AML-193 (cell line): Measurements from ENCODE around the gene DEFB118.
"Not testable (repeated sequence)": the region's sequence is repeated elsewhere in the genome, so short reads cannot be mapped to it uniquely, and the experiment has no call there.

Source experiments
- DNase-seq, 2 experiments: peaks; one replicate each; lab custom pipeline; 2025; lab: John Stamatoyannopoulos, UW

DEFB118 gene, protein sequence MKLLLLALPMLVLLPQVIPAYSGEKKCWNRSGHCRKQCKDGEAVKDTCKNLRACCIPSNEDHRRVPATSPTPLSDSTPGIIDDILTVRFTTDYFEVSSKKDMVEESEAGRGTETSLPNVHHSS

GRCh38 chr20:31368301-31368700 lies at the start of gene DEFB118:
DEFB118 (plus strand) TSS chr20:31368601; CDS start chr20:31368651, 50 bp downstream.
- DNase-seq: no peak

DNA sequence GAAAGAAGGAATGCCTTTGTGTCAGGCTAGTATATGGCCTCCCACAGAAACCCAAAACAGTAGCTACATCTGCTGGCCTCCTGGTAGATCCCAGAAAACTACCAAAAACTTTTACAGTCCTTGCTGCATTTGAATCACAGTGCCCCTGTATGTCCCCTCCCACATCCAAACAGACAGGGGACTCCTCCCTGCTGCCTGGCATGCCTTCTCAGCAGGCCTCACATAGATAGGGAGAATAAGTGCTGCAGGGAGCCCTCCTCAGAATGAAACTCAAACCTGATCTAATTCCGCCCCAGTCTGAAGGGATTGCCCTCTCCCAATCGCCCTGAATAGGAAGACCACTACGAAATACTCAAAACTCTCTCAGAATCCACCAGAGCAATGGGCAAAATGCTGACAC lies 45.9 kb upstream of the DEFB118 start:
- no peak for DNase-seq

- DNase-seq: no peak
Measured at GRCh38 chr20:31330893-31331292, 37.5 kb upstream of the DEFB118 start.

DNA sequence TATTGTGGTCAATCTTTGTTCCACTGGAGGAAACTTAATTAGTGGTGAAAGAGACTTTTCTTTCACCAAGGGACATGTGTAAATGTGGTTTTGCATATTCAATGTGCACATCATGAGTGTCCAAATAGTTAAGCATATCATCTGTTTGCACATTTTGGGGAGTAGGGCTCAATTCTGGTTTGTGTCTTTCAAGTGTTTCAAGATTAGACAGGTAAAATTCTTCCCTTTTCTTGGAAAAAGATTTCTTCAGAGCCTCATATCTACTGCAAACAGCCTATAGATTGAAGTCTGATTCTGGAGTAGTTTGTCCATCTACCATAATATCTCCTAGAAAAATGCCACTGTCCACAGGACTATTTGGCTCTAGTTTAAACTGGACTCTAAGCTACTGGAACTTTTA lies 26.9 kb upstream of the DEFB118 start:
- no peak for DNase-seq

DNA sequence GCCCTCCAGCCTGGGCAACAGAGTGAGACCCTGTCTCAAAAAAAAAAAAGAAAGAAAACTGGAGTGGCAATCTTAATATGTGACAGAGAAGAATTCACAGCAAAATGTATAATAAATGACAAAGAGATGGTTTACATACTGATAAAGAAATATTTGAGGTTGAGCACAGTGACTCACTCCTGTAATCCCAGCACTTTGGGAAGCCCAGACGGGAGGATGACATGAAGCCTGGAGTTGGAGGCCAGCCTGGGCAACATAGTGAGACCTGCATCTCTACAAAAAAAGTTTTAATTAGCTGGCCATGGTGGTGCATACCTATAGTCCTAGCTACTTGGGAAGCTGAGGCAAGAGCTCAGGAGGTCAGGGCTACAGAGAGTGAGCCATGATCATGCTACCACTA lies 12.4 kb upstream of the DEFB118 start:
- DNase-seq: no peak

GRCh38 chr20:31363295-31363694 lies 5.1 kb upstream of the DEFB118 start:
- DNase-seq: no peak

DNA sequence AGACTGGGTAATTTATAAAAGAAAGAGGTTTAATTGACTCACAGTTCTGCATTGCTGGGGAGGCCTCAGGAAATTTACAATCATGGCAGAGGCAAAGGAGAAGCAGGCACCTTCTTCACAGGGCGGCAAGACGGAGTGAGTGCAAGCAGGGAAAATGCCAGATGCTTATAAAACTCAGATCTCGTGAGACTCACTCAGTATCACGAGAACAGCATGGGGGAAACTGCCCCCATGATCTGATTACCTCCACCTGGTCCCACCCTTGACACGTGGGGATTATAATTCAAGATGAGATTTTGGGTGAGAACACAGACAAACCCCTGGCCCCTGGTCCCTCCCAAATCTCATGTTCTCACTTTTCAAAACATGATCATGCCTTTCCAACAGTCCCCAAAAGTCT lies 4.1 kb upstream of the DEFB118 start:
- not testable (repeated sequence) for DNase-seq

- DNase-seq: no peak
Measured at GRCh38 chr20:31374346-31374745, 5.9 kb downstream of the DEFB118 start.

DNA sequence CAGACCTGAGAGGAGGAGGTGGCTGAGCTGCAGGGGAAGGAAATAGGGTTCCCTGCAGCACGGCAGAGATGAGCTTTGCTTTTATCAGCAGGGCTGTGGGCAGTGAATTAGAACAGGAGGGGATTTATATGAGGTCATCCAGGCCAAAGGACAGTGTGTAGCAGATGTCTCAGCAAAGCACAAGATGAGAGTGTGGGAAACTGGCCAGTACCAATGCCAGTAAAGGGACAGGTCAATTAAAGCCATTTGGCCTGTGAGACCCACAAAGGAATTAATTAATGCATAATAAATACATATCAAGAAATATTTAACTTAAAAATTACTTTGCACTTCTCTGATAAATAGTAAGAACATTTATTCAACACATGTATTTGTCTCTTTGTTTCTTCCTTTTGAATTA lies 22.1 kb downstream of the DEFB118 start, which contains the start of gene DEFB119:
DEFB119 (minus strand) TSS at position 101 of the 400 bp plus-strand sequence. CDS start 107 bp downstream, outside the sequence.
- no peak for DNase-seq

DNA sequence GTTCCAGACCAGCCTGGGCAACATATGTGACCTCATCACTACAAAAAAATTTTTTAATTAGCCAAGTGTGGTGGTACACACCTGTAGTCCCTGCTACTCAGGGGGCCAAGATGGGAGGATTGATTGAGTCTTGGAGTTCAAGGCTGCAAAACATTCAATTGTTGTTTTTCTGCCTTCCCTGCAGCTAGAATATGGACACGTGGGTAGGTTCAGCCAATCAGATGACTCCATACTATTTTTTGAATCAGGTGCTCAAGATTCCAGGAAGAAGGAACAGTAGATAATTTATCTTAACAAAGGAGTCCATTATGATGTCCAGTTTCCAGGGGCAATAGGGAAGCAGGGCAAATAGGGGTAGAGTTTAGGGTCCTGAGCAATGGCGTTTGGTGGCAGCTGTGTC lies 24.4 kb downstream of the DEFB118 start:
- no peak for DNase-seq

DNA sequence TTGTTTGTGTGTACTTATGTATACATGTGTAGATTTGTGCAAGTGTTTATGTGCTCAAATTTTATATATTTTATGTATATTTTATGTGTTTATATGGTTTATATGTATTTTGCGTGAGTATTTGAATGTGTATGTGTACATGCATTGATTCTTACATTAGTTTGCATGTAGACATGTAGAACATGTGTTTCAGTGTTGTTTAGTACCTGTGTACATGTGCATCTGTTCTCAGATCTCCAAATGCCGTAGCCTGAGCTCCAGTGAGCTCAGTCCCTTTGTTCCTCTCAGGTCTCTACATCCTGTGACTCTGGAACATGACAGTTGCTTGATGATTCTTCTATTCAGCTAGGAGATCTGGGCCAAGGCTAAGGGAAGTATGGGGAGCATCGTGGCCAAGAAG lies 26.5 kb downstream of the DEFB118 start:
- DNase-seq: no peak

DNA sequence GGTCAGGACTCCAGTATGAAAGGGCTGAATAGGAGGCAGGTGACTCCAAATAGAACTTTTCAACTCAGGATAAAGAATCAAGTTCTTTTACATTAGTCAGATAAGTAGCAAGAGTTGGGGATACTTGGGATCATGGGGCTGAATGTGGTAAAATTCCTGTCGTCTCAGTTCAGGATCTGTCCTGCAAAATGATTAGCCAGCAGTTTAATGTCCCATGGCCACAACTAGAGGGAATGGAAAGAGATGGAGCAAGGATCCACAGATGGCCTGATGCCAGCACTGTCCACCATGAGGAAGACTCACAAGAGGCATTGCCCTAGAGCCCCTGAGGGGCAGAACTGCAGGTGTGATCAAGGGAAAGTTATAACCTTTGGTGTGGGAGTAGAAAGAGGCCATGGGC lies 35.5 kb downstream of the DEFB118 start:
- no peak for DNase-seq

- no peak for DNase-seq
Measured at GRCh38 chr20:31406115-31406514, 37.7 kb downstream of the DEFB118 start, which contains the start of gene DEFB121. DEFB121 (minus strand) TSS chr20:31406215; CDS start chr20:31406152, 63 bp downstream.

- no peak for DNase-seq
Measured at GRCh38 chr20:31410011-31410410, 41.6 kb downstream of the DEFB118 start.

DNA sequence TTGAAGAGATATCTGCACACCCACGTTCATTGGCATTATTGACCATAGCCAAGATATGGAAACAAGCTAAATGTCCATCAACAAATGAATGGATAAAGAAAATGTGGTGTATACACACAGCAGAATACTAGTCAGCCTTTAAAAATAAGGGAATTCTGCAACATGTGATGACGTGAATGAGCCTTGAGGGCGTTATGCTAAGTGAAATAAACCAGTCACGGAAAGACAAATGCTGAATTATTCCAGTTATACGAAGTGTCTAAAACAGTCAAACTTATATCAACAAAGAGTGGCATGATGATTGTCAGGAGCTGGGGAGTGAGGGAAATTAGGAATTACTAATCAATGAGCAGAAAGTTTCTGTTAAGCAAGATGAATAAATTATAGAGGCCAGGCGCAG lies 46.0 kb downstream of the DEFB118 start:
- no peak for DNase-seq

DNA sequence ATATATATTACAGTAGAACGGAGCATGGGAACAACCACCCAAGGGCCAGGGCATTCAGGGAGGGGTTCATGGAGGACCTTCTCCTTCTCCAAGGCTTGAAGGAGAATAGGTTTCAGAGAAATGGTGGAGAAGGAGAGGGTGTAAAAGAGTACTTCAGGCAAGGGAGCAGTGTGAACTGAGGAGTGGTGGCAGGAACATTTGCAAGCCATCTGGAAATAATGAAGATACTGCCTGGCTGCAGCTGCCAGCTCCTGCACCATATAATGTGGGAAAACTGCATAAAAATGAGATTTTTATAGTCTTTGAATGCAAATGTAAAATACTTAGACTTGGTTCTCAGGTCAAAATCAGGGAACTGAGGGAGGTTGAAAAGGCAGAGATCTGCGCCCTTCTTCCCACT lies 47.3 kb downstream of the DEFB118 start:
- DNase-seq: no peak

- DNase-seq: no peak
Measured at GRCh38 chr20:31418307-31418706, 49.9 kb downstream of the DEFB118 start.
